ENCODE data around the gene FAT4.

Gene FAT4

DNA sequence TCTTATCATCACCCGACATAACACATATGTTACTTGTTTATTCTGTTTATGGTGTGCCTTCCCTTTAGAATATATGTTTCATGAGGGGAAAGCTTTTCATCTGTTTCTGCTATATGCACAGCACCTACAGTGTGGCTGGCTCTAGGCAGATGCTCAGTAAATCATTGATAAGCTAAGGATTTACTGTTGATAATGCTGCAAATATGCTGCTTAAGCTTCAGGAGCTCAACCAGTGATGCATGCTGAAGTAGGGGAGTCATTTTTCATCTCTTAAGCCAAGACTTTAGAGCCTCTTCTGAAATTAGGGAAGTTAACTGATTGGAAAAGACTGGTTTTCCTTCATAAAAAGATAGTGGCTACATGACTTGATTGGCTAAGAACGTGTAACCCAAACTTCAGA is 16.4 kb downstream of the FAT4 start:
- H3K27ac ChIP-seq, result no peak overlapping the region
- TF ChIP-seq, protein P1, sequence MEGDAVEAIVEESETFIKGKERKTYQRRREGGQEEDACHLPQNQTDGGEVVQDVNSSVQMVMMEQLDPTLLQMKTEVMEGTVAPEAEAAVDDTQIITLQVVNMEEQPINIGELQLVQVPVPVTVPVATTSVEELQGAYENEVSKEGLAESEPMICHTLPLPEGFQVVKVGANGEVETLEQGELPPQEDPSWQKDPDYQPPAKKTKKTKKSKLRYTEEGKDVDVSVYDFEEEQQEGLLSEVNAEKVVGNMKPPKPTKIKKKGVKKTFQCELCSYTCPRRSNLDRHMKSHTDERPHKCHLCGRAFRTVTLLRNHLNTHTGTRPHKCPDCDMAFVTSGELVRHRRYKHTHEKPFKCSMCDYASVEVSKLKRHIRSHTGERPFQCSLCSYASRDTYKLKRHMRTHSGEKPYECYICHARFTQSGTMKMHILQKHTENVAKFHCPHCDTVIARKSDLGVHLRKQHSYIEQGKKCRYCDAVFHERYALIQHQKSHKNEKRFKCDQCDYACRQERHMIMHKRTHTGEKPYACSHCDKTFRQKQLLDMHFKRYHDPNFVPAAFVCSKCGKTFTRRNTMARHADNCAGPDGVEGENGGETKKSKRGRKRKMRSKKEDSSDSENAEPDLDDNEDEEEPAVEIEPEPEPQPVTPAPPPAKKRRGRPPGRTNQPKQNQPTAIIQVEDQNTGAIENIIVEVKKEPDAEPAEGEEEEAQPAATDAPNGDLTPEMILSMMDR (IDR thresholded peaks at IDR 0.05), result no peak
- no peak for TF ChIP-seq ZFX (IDR thresholded peaks at IDR 0.05; ENCODE audit: borderline replicate concordance)

DNA sequence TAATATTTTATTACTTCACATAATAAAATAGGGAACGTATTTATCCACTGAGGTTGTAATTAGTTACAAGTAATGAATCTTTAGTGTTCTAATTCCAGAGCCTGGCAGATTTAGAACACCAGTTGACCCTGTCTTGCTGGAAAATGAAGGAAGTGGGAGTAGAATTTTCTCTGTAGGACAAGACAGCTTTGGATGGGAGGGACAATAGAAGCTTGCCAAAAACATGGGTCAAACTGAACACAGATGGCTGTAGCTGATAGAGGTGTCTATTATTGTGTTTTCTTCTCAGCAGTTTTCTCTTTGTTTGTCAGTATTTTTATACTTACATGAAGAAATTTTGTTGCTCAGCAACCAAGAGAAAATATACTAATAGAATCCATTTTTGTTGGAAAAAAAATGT is 20.2 kb downstream of the FAT4 start:
- TF ChIP-seq ZFX (IDR thresholded peaks at IDR 0.05; ENCODE audit: borderline replicate concordance), result no peak
- TF ChIP-seq, protein P1 (IDR thresholded peaks at IDR 0.05), result no peak
- no peak overlapping the region for H3K27ac ChIP-seq

DNA sequence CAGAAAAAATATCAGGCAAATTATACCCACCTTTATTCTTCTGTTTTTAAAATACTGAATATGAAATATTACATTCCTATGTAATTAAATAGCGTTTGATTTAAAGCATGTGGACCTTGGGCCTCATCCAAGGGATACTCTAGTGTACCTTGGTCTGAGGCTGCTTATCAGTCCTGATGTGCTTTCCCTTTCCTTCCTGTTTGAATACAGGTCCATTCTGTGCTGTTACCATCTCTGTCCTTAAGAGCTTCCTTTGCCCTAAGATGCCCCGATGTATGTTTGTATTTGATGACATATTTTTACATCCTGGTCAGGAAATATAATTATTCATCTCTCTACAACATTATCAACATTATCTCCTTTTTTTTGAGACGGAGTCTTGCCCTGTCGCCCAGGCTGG is 24.1 kb downstream of the FAT4 start:
- H3K27ac ChIP-seq, result no peak overlapping the region
- no peak for TF ChIP-seq ZFX (IDR thresholded peaks at IDR 0.05; ENCODE audit: borderline replicate concordance)
- TF ChIP-seq, protein P1 (IDR thresholded peaks at IDR 0.05), result no peak

DNA sequence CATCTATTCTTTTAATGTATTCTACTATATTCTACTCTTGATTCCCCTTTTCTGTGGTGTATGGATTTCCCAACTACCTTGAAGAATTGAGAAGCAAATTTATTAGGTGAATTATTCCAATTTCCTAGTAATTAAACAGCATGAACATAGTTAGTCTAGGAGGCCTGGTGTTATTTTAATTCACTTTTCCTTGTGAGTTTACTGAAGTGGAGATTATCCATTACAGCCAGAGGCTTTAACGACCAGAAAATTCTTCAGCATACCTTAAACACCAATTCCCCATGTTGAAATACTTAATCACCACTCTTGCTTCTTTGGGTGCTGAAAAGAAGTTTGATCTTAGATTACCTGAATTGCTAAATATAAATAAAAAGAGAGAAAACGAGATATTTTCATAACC is 29.4 kb downstream of the FAT4 start:
- no peak overlapping the region for H3K27ac ChIP-seq
- TF ChIP-seq, protein P1 (IDR thresholded peaks at IDR 0.05), result no peak
- TF ChIP-seq ZFX (IDR thresholded peaks at IDR 0.05; ENCODE audit: borderline replicate concordance), result no peak

DNA sequence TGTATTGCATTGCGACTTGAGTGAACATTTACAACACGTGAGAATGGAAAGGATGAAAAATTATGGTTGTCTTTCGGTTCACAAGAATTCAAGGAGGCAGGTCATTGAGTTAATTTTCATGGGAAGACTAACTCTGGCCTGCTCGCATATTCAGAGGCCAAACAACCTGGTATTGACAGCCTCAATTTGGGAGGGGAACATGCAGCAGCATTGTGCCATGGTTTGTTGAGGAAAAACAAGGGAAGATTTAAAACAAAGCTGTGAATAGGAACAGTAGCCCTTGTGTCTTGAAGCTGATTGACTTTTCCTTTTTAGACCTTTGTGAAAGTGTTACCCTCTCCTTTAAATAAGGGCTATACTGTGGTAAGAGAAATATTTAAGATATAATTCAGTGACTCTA is 31.9 kb downstream of the FAT4 start:
- no peak for TF ChIP-seq ZFX (IDR thresholded peaks at IDR 0.05; ENCODE audit: borderline replicate concordance)
- TF ChIP-seq, protein P1 (IDR thresholded peaks at IDR 0.05), result no peak
- no peak overlapping the region for H3K27ac ChIP-seq

DNA sequence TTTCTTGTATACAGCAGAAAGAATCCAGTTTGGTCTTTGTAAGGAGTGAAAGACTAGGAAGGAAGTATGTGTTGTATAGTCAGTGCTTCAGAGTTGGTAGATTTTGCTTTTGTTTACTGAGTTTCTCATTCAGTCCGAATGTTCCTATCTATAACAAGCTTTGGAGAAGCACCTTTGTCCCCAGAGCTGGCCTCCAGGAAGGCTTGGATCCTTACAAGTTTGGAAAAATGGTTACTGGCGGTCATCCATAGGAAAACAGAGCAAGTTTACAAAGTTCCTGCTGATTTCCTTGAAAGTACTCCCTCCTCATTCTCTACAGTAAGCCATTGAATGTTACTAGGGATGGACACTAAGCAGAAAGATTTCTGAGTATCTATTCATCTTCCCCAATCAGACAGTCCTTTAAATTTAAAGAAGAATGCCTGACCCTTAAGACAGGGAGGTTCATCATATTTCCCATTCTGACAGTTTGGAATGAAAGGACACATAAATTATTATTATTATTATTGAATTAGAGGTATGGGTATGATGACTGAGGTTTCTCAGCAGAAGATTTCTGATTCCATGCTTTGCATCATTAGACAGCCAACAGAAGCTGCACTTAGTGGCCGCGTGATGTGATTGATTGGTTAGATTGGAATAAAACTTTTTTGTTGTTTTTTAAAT is 35.8 kb downstream of the FAT4 start:
- H3K27ac ChIP-seq, result no peak overlapping the region
- no peak for TF ChIP-seq ZFX (IDR thresholded peaks at IDR 0.05; ENCODE audit: borderline replicate concordance)
- TF ChIP-seq, protein P1 (IDR thresholded peaks at IDR 0.05), result no peak

DNA sequence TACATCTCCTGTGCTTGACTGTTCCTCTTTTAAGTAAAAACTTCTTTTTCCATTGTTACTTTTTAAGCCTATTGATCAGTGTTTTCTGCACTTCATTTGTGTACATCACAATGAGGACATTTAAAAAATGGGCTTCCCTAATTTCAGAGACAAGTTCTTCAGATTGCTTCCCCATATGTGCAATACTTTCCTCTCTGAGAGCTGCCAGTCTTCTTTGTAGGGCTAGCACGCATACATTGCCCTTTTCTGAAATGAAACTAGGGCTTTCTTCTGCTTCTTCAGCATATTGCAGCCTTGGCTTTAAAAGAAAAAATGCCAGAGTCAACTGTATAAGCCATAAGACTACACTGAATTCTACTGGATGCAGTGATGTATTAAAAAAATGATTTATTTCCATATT is 37.8 kb downstream of the FAT4 start:
- no peak for TF ChIP-seq ZFX (IDR thresholded peaks at IDR 0.05; ENCODE audit: borderline replicate concordance)
- TF ChIP-seq, protein P1 (IDR thresholded peaks at IDR 0.05), result no peak
- no peak overlapping the region for H3K27ac ChIP-seq
